ENCODE results near the gene MRPL53.

Gene MRPL53

GRCh38 chr2:74472086-74472944, at the start of gene MRPL53:
Gene MRPL53, minus strand, starts transcription at chr2:74472680. Its CDS starts 20 bp downstream, at chr2:74472660.
- Mint-ChIP-seq H3K27me3 (no peaks in the 10 kb centered on the region), H3K4me1 (peaks cover 13 to 40% of the 10 kb centered on the region in 2 donors), H3K4me3 (peak within 1 kb of the TSS; percentile 97 to 98), H3K27ac (peak within 1 kb of the TSS; percentile 99), H3K9me3 (no peaks in the 10 kb centered on the region), H3K36me3 (peaks cover 24 to 38% of the 10 kb centered on the region in 2 donors)
- peak; percentile 95 to 97 for ATAC-seq (replicated peaks)
- DNase-seq: peak; percentile 92

- no peak for ATAC-seq (replicated peaks)
- peaks cover 3 to 4% of the 10 kb centered on the region in 2 donors for H3K9me3 Mint-ChIP-seq
- H3K4me1 Mint-ChIP-seq: peaks cover 16 to 23% of the 10 kb centered on the region in 2 donors
- peaks cover 82 to 89% of the 10 kb centered on the region in 2 donors for H3K27me3 Mint-ChIP-seq
- peak overlapping the region; percentile 78 to 80 for H3K4me3 Mint-ChIP-seq
- H3K36me3 Mint-ChIP-seq: peaks cover 10 to 26% of the 10 kb centered on the region in 2 donors
- H3K27ac Mint-ChIP-seq: no peak overlapping the region
- DNase-seq: no peak
These were observed 44.2 kb upstream of the MRPL53 start for GRCh38 chr2:74516650-74517049.

GRCh38 chr2:74515981-74516633, 43.6 kb upstream of the MRPL53 start:
- H3K9me3 Mint-ChIP-seq: peaks cover 3 to 4% of the 10 kb centered on the region in 2 donors
- peak; percentile 57 for DNase-seq
- H3K27ac Mint-ChIP-seq: peak overlapping the region; percentile 42
- peak overlapping the region; percentile 78 to 80 for H3K4me3 Mint-ChIP-seq
- peaks cover 16 to 23% of the 10 kb centered on the region in 2 donors for H3K4me1 Mint-ChIP-seq
- peaks cover 85 to 95% of the 10 kb centered on the region in 2 donors for H3K27me3 Mint-ChIP-seq
- peak; percentile 73 to 84 for ATAC-seq (replicated peaks)
- H3K36me3 Mint-ChIP-seq: peaks cover 9 to 26% of the 10 kb centered on the region in 2 donors

GRCh38 chr2:74515271-74515980, 42.9 kb upstream of the MRPL53 start:
- peaks cover 3 to 4% of the 10 kb centered on the region in 2 donors for H3K9me3 Mint-ChIP-seq
- peak overlapping the region; percentile 71 to 80 for H3K4me3 Mint-ChIP-seq
- H3K36me3 Mint-ChIP-seq: peaks cover 7 to 26% of the 10 kb centered on the region in 2 donors
- H3K4me1 Mint-ChIP-seq: peaks cover 16 to 23% of the 10 kb centered on the region in 2 donors
- ATAC-seq (replicated peaks) (peak in 1 of 2 donors; percentile 6), DNase-seq (no peak)
- peaks cover 83 to 98% of the 10 kb centered on the region in 2 donors for H3K27me3 Mint-ChIP-seq
- peak overlapping the region; percentile 79 for H3K27ac Mint-ChIP-seq

- DNase-seq: no peak
- peak; percentile 15 to 28 for ATAC-seq (replicated peaks)
- H3K27ac Mint-ChIP-seq: peak within 1 kb of the TSS; percentile 79
- peaks cover 76 to 95% of the 10 kb centered on the region in 2 donors for H3K27me3 Mint-ChIP-seq
- H3K36me3 Mint-ChIP-seq: peaks cover 6 to 19% of the 10 kb centered on the region in 2 donors
- peak within 1 kb of the TSS; percentile 71 to 80 for H3K4me3 Mint-ChIP-seq
- H3K9me3 Mint-ChIP-seq: peaks cover 3 to 4% of the 10 kb centered on the region in 2 donors
- peaks cover 16 to 26% of the 10 kb centered on the region in 2 donors for H3K4me1 Mint-ChIP-seq
These were observed 42.1 kb upstream of the MRPL53 start, which contains the start of gene TLX2 for GRCh38 chr2:74514368-74515270. Gene TLX2, plus strand, starts transcription at chr2:74514450. Its CDS starts 357 bp downstream, at chr2:74514807.

GRCh38 chr2:74513605-74514367, 41.3 kb upstream of the MRPL53 start:
- ATAC-seq (replicated peaks): peak in 1 of 2 donors; percentile 18
- peaks cover 3 to 4% of the 10 kb centered on the region in 2 donors for H3K9me3 Mint-ChIP-seq
- H3K4me1 Mint-ChIP-seq: peaks cover 16 to 28% of the 10 kb centered on the region in 2 donors
- H3K27ac Mint-ChIP-seq: peak overlapping the region; percentile 47
- peak overlapping the region; percentile 56 to 63 for H3K4me3 Mint-ChIP-seq
- peaks cover 6 to 16% of the 10 kb centered on the region in 2 donors for H3K36me3 Mint-ChIP-seq
- peaks cover 69 to 90% of the 10 kb centered on the region in 2 donors for H3K27me3 Mint-ChIP-seq
- no peak for DNase-seq

GRCh38 chr2:74512744-74513604, 40.5 kb upstream of the MRPL53 start:
- Mint-ChIP-seq H3K9me3 (peaks cover 3 to 4% of the 10 kb centered on the region in 2 donors), H3K27me3 (peaks cover 61 to 82% of the 10 kb centered on the region in 2 donors), H3K27ac (peak overlapping the region; percentile 62), H3K4me1 (peaks cover 22 to 36% of the 10 kb centered on the region in 2 donors), H3K4me3 (peak overlapping the region; percentile 56 to 63), H3K36me3 (peaks cover 6 to 15% of the 10 kb centered on the region in 2 donors)
- no peak for DNase-seq
- no peak for ATAC-seq (replicated peaks)

GRCh38 chr2:74511104-74511989, 38.9 kb upstream of the MRPL53 start:
- H3K27ac Mint-ChIP-seq: no peak overlapping the region

GRCh38 chr2:74510272-74510671, 37.8 kb upstream of the MRPL53 start:
- Mint-ChIP-seq H3K9me3 (no peaks in the 10 kb centered on the region), H3K4me1 (peaks cover 26 to 40% of the 10 kb centered on the region in 2 donors), H3K4me3 (peak overlapping the region in 1 of 2 donors; percentile 23), H3K36me3 (peaks cover 19 to 23% of the 10 kb centered on the region in 2 donors), H3K27me3 (peaks cover 35 to 55% of the 10 kb centered on the region in 2 donors), H3K27ac (no peak overlapping the region)
- DNase-seq (no peak), ATAC-seq (replicated peaks) (no peak)

More at GRCh38 chr2:74511104-74511989, 38.9 kb upstream of the MRPL53 start:
- peaks cover 12 to 18% of the 10 kb centered on the region in 2 donors for H3K36me3 Mint-ChIP-seq
- peaks cover 25 to 42% of the 10 kb centered on the region in 2 donors for H3K4me1 Mint-ChIP-seq
- no peak for ATAC-seq (replicated peaks)
- no peak for DNase-seq
- H3K4me3 Mint-ChIP-seq: no peak overlapping the region
- H3K27me3 Mint-ChIP-seq: peaks cover 44 to 65% of the 10 kb centered on the region in 2 donors
- H3K9me3 Mint-ChIP-seq: peaks cover 0 to under 1% of the 10 kb centered on the region in 2 donors

- DNase-seq: no peak
- peaks cover 40 to 58% of the 10 kb centered on the region in 2 donors for H3K4me1 Mint-ChIP-seq
- ATAC-seq (replicated peaks): peak; percentile 15 to 30
- peak overlapping the region; percentile 98 to 99 for H3K4me3 Mint-ChIP-seq
- no peaks in the 10 kb centered on the region for H3K9me3 Mint-ChIP-seq
- H3K36me3 Mint-ChIP-seq: peaks cover 35 to 38% of the 10 kb centered on the region in 2 donors
- H3K27me3 Mint-ChIP-seq: peaks cover 40 to 49% of the 10 kb centered on the region in 2 donors
- H3K27ac Mint-ChIP-seq: peak overlapping the region; percentile 100
These were observed 35.5 kb upstream of the MRPL53 start for GRCh38 chr2:74507926-74508520.
